ENCODE data around the gene DOCK8. TPM values are rescaled to one million over a fixed set of nuclear protein-coding genes. Genes with fewer than 3 reads are reported as not detected.

The DOCK8 gene
- total and polyA plus RNA-seq, 3 donors from 2014 or later, result 46.7 to 63.9 (median 51.4) TPM

GRCh38 chr9:303502-303901 lies 88.8 kb downstream of the DOCK8 start:
- H3K4me3 ChIP-seq, result no peak overlapping the region
- H3K27me3 ChIP-seq, result no peaks in the 10 kb centered on the region
- no peaks in the 10 kb centered on the region for H3K36me3 ChIP-seq (ENCODE audit: low read depth, missing control alignments)
- intact Hi-C loops (cut with DNase I; ENCODE audit: low total_unique reads), result no loop called here
- H3K4me1 ChIP-seq, result no peaks in the 10 kb centered on the region
- TF ChIP-seq POLR2A (IDR thresholded peaks at IDR 0.05) (no peak), CTCF (IDR thresholded peaks at IDR 0.05) (no peak)
- no peaks in the 10 kb centered on the region for H3K9me3 ChIP-seq
- DNase-seq, result no peak
- H3K27ac ChIP-seq, result no peak overlapping the region
- WGBS, 2 donors, result 80 to 87% methylated on average over 5 of the region's 5 CpGs

- 82 to 90% methylated on average over 4 of the region's 4 CpGs for WGBS, 2 donors
- no peaks in the 10 kb centered on the region for H3K36me3 ChIP-seq (ENCODE audit: low read depth, missing control alignments)
- no peak overlapping the region for H3K4me3 ChIP-seq
- intact Hi-C loops (cut with DNase I; ENCODE audit: low total_unique reads), result no loop called here
- no peaks in the 10 kb centered on the region for H3K27me3 ChIP-seq
- no peaks in the 10 kb centered on the region for H3K4me1 ChIP-seq
- H3K27ac ChIP-seq, result no peak overlapping the region
- TF ChIP-seq POLR2A (IDR thresholded peaks at IDR 0.05) (no peak), CTCF (IDR thresholded peaks at IDR 0.05) (no peak)
- H3K9me3 ChIP-seq, result no peaks in the 10 kb centered on the region
- no peak for DNase-seq
These were observed 89.4 kb downstream of the DOCK8 start for GRCh38 chr9:304106-304505.

GRCh38 chr9:304519-305185 lies 90.0 kb downstream of the DOCK8 start:
- H3K27ac ChIP-seq, result no peak overlapping the region
- H3K4me1 ChIP-seq, result no peaks in the 10 kb centered on the region
- DNase-seq, result no peak

GRCh38 chr9:306907-307306 lies 92.2 kb downstream of the DOCK8 start:
- H3K9me3 ChIP-seq, result no peaks in the 10 kb centered on the region
- TF ChIP-seq CTCF (IDR thresholded peaks at IDR 0.05) (peak in 1 of 3 experiments; percentile 2), POLR2A (IDR thresholded peaks at IDR 0.05) (no peak)
- DNase-seq, result peak; percentile 58
- intact Hi-C loops (cut with DNase I; ENCODE audit: low total_unique reads), result no loop called here
- H3K36me3 ChIP-seq (ENCODE audit: low read depth, missing control alignments), result no peaks in the 10 kb centered on the region
- H3K4me3 ChIP-seq, result no peak overlapping the region
- H3K27me3 ChIP-seq, result no peaks in the 10 kb centered on the region
- H3K27ac ChIP-seq, result no peak overlapping the region
- WGBS, 2 donors, result 78 to 80% methylated on average over 7 of the region's 7 CpGs
- no peaks in the 10 kb centered on the region for H3K4me1 ChIP-seq

More at GRCh38 chr9:304519-305185, 90.0 kb downstream of the DOCK8 start:
- H3K4me3 ChIP-seq, result no peak overlapping the region
- H3K36me3 ChIP-seq (ENCODE audit: low read depth, missing control alignments), result no peaks in the 10 kb centered on the region
- TF ChIP-seq CTCF (IDR thresholded peaks at IDR 0.05) (no peak), POLR2A (IDR thresholded peaks at IDR 0.05) (no peak)
- 72 to 83% methylated on average over 10 of the region's 10 CpGs for WGBS, 2 donors
- intact Hi-C loops (cut with DNase I; ENCODE audit: low total_unique reads), result no loop called here
- H3K27me3 ChIP-seq, result no peaks in the 10 kb centered on the region
- no peaks in the 10 kb centered on the region for H3K9me3 ChIP-seq

GRCh38 chr9:311841-312240 lies 97.2 kb downstream of the DOCK8 start:
- Histone ChIP-seq H3K4me1 (no peaks in the 10 kb centered on the region), H3K9me3 (no peaks in the 10 kb centered on the region), H3K27ac (no peak overlapping the region), H3K27me3 (no peaks in the 10 kb centered on the region), H3K4me3 (no peak overlapping the region), H3K36me3 (ENCODE audit: low read depth, missing control alignments) (no peaks in the 10 kb centered on the region)
- intact Hi-C loops (cut with DNase I; ENCODE audit: low total_unique reads), result no loop called here
- WGBS, 2 donors, result 90 to 94% methylated on average over 14 of the region's 14 CpGs
- no peak for DNase-seq
- TF ChIP-seq CTCF (IDR thresholded peaks at IDR 0.05) (no peak), POLR2A (IDR thresholded peaks at IDR 0.05) (no peak)
